CD4-positive, alpha-beta T cell (primary cell): ENCODE data around the gene UBL5. TPM values are rescaled to one million over a fixed set of nuclear protein-coding genes. Genes with fewer than 3 reads are reported as not detected.

ENCODE experiments used
- ATAC-seq: fragments of 200-7000 bp; cut with Tn5 transposase; one replicate; pipeline ENCODE4 v1.10.0; 2022; ENCODE audit warnings: mild to moderate bottlenecking; ENCODE audit not compliant: poor library complexity
- CTCF ChIA-PET: fragments of 350-600 bp; sonication (Branson Sonifier 250); formaldehyde crosslinking; loops from one replicate; lab custom pipeline; 2021; ENCODE audit warnings: antibody characterized with exemption, inconsistent platforms; lab: Charles Lee
- POLR2A ChIA-PET: fragments of 350-600 bp; sonication (Branson Sonifier 250); formaldehyde crosslinking; loops from one replicate; lab custom pipeline; 2021; ENCODE audit warnings: antibody characterized with exemption, inconsistent platforms; lab: Charles Lee
- DNase-seq, 14 experiments: peaks; one replicate each; pipeline ENCODE4 v3.0.0-alpha.2; 2013 to 2020; ENCODE audit warnings: mixed read lengths in 2 of 14
- H3K27ac ChIP-seq, 2 donors: one replicate each; pipeline versions ENCODE4 v1.5.1 to v1.7.0; 2013; ENCODE audit warnings: low read length in 2 of 2, low read depth in 1 of 2, mild to moderate bottlenecking in 1 of 2
- H3K27me3 ChIP-seq, 2 experiments: 1 replicate in 1 of 2; 2 replicates in 1 of 2; pipeline versions ENCODE4 v1.6.1 to v1.7.0; 2013; ENCODE audit warnings: low read length in 2 of 2, control low read depth in 1 of 2, mild to moderate bottlenecking in 1 of 2, moderate library complexity in 1 of 2; ENCODE audit not compliant: insufficient read depth in 2 of 2, control insufficient read depth in 1 of 2
- H3K36me3 ChIP-seq: one replicate; pipeline ENCODE4 v1.6.1; 2013; ENCODE audit warnings: low read length, control low read depth; ENCODE audit not compliant: insufficient read depth
- H3K4me1 ChIP-seq: one replicate; pipeline ENCODE4 v1.6.1; 2013; ENCODE audit warnings: low read length, control low read depth; ENCODE audit not compliant: insufficient read depth
- H3K4me3 ChIP-seq: one replicate; pipeline ENCODE4 v1.5.1; 2013; ENCODE audit warnings: mild to moderate bottlenecking, low read length, moderate library complexity
- H3K9me3 ChIP-seq, 2 experiments: 1 replicate in 1 of 2; 2 replicates in 1 of 2; pipeline versions ENCODE4 v1.6.1 to v1.7.0; 2013; ENCODE audit warnings: low read length in 2 of 2, mild to moderate bottlenecking in 2 of 2, control low read depth in 1 of 2, moderate library complexity in 1 of 2; ENCODE audit not compliant: control insufficient read depth in 1 of 2, insufficient read depth in 1 of 2
- H3K27ac Mint-ChIP-seq: one replicate; pipeline ENCODE4 v1.8.0; 2020; ENCODE audit warnings: mixed read lengths
- H3K27me3 Mint-ChIP-seq: one replicate; pipeline ENCODE4 v1.8.0; 2021; ENCODE audit warnings: mixed read lengths
- H3K36me3 Mint-ChIP-seq: one replicate; pipeline ENCODE4 v1.8.0; 2021; ENCODE audit warnings: low read depth, mixed read lengths
- H3K4me1 Mint-ChIP-seq: one replicate; pipeline ENCODE4 v1.8.0; 2021; ENCODE audit warnings: low read depth, mixed read lengths
- H3K4me3 Mint-ChIP-seq: one replicate; pipeline ENCODE4 v1.8.0; 2020; ENCODE audit warnings: mild to moderate bottlenecking, mixed read lengths
- H3K9me3 Mint-ChIP-seq: one replicate; pipeline ENCODE4 v1.8.0; 2020; ENCODE audit warnings: mixed read lengths
- CTCF ChIP-seq: fragments of 200-600 bp; IDR thresholded peaks from one replicate; pipeline ENCODE4 v1.8.0; 2022; ENCODE audit warnings: antibody characterized with exemption, mild to moderate bottlenecking
- intact Hi-C, 2 experiments: fragments of 100-400 bp; cut with DNase I in 1 of 2; cut with micrococcal nuclease in 1 of 2; formaldehyde crosslinking; loops; one replicate each; pipeline versions ENCODE4 v1.15.1 to v1.9.0; 2023 to 2025; cut with DNase I, micrococcal nuclease
- total RNA-seq, 174 experiments: library from RNA in 2 of 174; stranded (reverse) in 2 of 174; gene quantifications; one replicate each; pipeline ENCODE4 v1.2.3 and lab custom pipeline; 2021 to 2026

Gene UBL5
- total RNA-seq, 2 experiments from 2014 or later = 163 to 165 TPM

DNA sequence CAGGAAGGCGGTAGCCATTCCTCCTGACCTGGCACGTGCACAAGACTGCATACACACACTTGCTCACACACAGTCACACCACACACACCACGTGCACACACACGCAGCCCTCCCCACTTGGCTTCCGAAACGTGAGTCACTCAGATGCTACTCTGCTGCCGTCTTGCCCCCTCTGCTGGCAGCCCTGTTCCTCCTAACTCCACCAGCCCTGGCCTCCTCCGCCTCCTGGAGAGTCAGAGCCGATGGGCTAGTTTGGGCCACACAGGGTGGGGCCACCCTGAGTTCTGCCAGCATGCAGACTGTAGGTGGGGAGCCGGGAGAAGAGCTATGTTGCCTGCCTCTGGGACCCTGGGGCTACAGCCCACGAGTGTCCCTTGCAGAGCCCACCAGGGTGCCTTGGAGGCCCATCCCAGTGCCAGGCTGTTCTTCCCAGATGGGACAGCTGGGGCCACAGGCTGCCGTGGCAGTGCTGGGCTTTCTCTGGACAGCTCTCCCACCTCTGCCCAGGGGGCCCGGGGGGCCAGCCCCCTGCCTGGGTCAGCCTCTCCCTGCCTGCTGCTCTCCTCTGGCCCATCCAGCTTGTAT is 19.5 kb downstream of the UBL5 start:
- DNase-seq (peak in 9 of 14 experiments; percentile 9 to 60 (median 34)), ATAC-seq (peak; percentile 65)
- no peaks in the 10 kb centered on the region for H3K9me3 Mint-ChIP-seq
- H3K4me1 Mint-ChIP-seq = peaks cover 25% of the 10 kb centered on the region
- H3K36me3 Mint-ChIP-seq = peaks cover 74% of the 10 kb centered on the region
- Histone ChIP-seq H3K9me3 (peaks cover 0 to 20% of the 10 kb centered on the region in 2 experiments), H3K4me1 (peaks cover 25% of the 10 kb centered on the region), H3K36me3 (peaks cover 65% of the 10 kb centered on the region), H3K27me3 (no peaks in the 10 kb centered on the region), H3K4me3 (no peak overlapping the region), H3K27ac (no peak overlapping the region)
- no peak overlapping the region for H3K27ac Mint-ChIP-seq
- no peak for TF ChIP-seq CTCF
- intact Hi-C loops = no loop called here
- no peak overlapping the region for H3K4me3 Mint-ChIP-seq
- H3K27me3 Mint-ChIP-seq = no peaks in the 10 kb centered on the region
- CTCF ChIA-PET = no interaction called here
- POLR2A ChIA-PET = interaction anchor here (1.6 kb wide), 1 partner anchor 12 kb away, joined by 3 read pairs; the partner anchor contains the start of gene PIN1

GRCh38 chr19:9848060-9848459 is 20.3 kb downstream of the UBL5 start:
- intact Hi-C loops = loop anchor here (1.0 to 2.0 kb wide), 2 partner anchors 17 to 66 kb away; no protein-coding TSS in a partner anchor
- ChIA-PET CTCF (no interaction called here), POLR2A (no interaction called here)
- Mint-ChIP-seq H3K9me3 (no peaks in the 10 kb centered on the region), H3K27me3 (no peaks in the 10 kb centered on the region), H3K4me3 (no peak overlapping the region), H3K36me3 (peaks cover 74% of the 10 kb centered on the region), H3K4me1 (peaks cover 34% of the 10 kb centered on the region), H3K27ac (no peak overlapping the region)
- peaks cover 25% of the 10 kb centered on the region for H3K4me1 ChIP-seq
- ATAC-seq (peak; percentile 68), DNase-seq (peak in 13 of 14 experiments; percentile 27 to 73 (median 50))
- H3K27ac ChIP-seq = no peak overlapping the region
- peak; percentile 71 for TF ChIP-seq CTCF
- peaks cover 60% of the 10 kb centered on the region for H3K36me3 ChIP-seq
- H3K9me3 ChIP-seq = peaks cover 0 to 11% of the 10 kb centered on the region in 2 experiments
- no peak overlapping the region for H3K4me3 ChIP-seq
- no peaks in the 10 kb centered on the region for H3K27me3 ChIP-seq

GRCh38 chr19:9848762-9849161 is 21.0 kb downstream of the UBL5 start:
- peaks cover 41% of the 10 kb centered on the region for H3K4me1 Mint-ChIP-seq
- Histone ChIP-seq H3K36me3 (peaks cover 57% of the 10 kb centered on the region), H3K27ac (no peak overlapping the region), H3K9me3 (peaks cover 0 to 4% of the 10 kb centered on the region in 2 experiments), H3K4me1 (peaks cover 25% of the 10 kb centered on the region), H3K27me3 (no peaks in the 10 kb centered on the region), H3K4me3 (no peak overlapping the region)
- no peak for TF ChIP-seq CTCF
- no peaks in the 10 kb centered on the region for H3K27me3 Mint-ChIP-seq
- ChIA-PET POLR2A (no interaction called here), CTCF (no interaction called here)
- intact Hi-C loops = loop anchor here (1.0 to 2.0 kb wide), 2 partner anchors 16 to 66 kb away; no protein-coding TSS in a partner anchor
- no peaks in the 10 kb centered on the region for H3K9me3 Mint-ChIP-seq
- no peak overlapping the region for H3K27ac Mint-ChIP-seq
- DNase-seq (no peak), ATAC-seq (no peak)
- peaks cover 74% of the 10 kb centered on the region for H3K36me3 Mint-ChIP-seq
- no peak overlapping the region for H3K4me3 Mint-ChIP-seq
